HepG2 (cell line): ENCODE results near the gene SLC25A45. TPM values are rescaled to one million over a fixed set of nuclear protein-coding genes. Genes with fewer than 3 reads are reported as not detected.

Experiments
- CENPX ChIP-seq: sonication (generic); formaldehyde crosslinking; IDR thresholded peaks from 2 replicates; pipeline ENCODE4 v1.9.0; 2021; ENCODE audit warnings: mild to moderate bottlenecking, missing genetic modification reagents, moderate library complexity
- DNMT1 ChIP-seq: sonication (generic); formaldehyde crosslinking; IDR thresholded peaks from 2 replicates; pipeline ENCODE4 v1.5.1; 2020; ENCODE audit warnings: mild to moderate bottlenecking, missing genetic modification reagents
- ELF3 ChIP-seq: IDR thresholded peaks from 2 replicates; pipeline ENCODE4 v1.6.1; 2016; ENCODE audit warnings: missing genetic modification reagents, missing compliant biosample characterization
- HCFC1 ChIP-seq: fragments of 150-350 bp; IDR thresholded peaks from 2 replicates; pipeline ENCODE4 v1.6.1; 2014; ENCODE audit warnings: low read depth, low read length
- MBNL3 ChIP-seq: fragments of 250-450 bp; sonication (Bioruptor Pico); conservative IDR thresholded peaks from 2 replicates; pipeline ENCODE4 v1.8.0; 2022; ENCODE audit warnings: mild to moderate bottlenecking, inconsistent platforms
- NR2F1 ChIP-seq, 2 experiments: fragments of 450-650 bp in 1 of 2; formaldehyde crosslinking in 1 of 2; IDR thresholded peaks; 2 replicates each; pipeline versions ENCODE4 v1.5.0 to v1.6.1; 2016 to 2020; ENCODE audit warnings: mild to moderate bottlenecking in 1 of 2, missing compliant biosample characterization in 1 of 2, missing genetic modification reagents in 1 of 2, moderate library complexity in 1 of 2
- PLRG1 ChIP-seq: fragments of 450-650 bp; conservative IDR thresholded peaks from 2 replicates; pipeline ENCODE4 v1.6.1; 2016
- RARA ChIP-seq: IDR thresholded peaks from 2 replicates; pipeline ENCODE4 v1.6.1; 2016; ENCODE audit warnings: missing genetic modification reagents, missing compliant biosample characterization
- SMYD3 ChIP-seq: sonication (generic); formaldehyde crosslinking; IDR thresholded peaks from 2 replicates; pipeline ENCODE4 v1.8.1; 2023; ENCODE audit warnings: mild to moderate bottlenecking, missing genetic modification reagents
- TRIM24 ChIP-seq: sonication (generic); formaldehyde crosslinking; IDR thresholded peaks from 2 replicates; pipeline ENCODE4 v1.8.0; 2022; ENCODE audit warnings: mild to moderate bottlenecking, missing genetic modification reagents
- ZKSCAN8 ChIP-seq: IDR thresholded peaks from 2 replicates; pipeline ENCODE4 v1.6.1; 2016; ENCODE audit warnings: borderline replicate concordance, missing genetic modification reagents, missing compliant biosample characterization
- ZNF143 ChIP-seq: sonication (generic); formaldehyde crosslinking; IDR thresholded peaks from 2 replicates; pipeline ENCODE4 v1.4.0; 2020; ENCODE audit warnings: missing genetic modification reagents
- ZNF234 ChIP-seq: sonication (generic); formaldehyde crosslinking; conservative IDR thresholded peaks from 2 replicates; pipeline ENCODE4 v1.5.1; 2020; ENCODE audit warnings: mild to moderate bottlenecking, missing genetic modification reagents
- ZNF24 ChIP-seq: fragments of 450-650 bp; IDR thresholded peaks from 2 replicates; pipeline ENCODE4 v1.6.1; 2017; ENCODE audit warnings: antibody characterized with exemption, mild to moderate bottlenecking
- ZNF263 ChIP-seq: sonication (generic); formaldehyde crosslinking; IDR thresholded peaks from 2 replicates; pipeline ENCODE4 v1.4.0; 2020; ENCODE audit warnings: missing genetic modification reagents
- ZNF563 ChIP-seq: sonication (generic); formaldehyde crosslinking; IDR thresholded peaks from 2 replicates; pipeline ENCODE4 v1.8.0; 2022; ENCODE audit warnings: mild to moderate bottlenecking, moderate library complexity, missing genetic modification reagents
- ZNF572 ChIP-seq: sonication (generic); formaldehyde crosslinking; IDR thresholded peaks from 2 replicates; pipeline ENCODE4 v1.5.1; 2020; ENCODE audit warnings: mild to moderate bottlenecking, missing genetic modification reagents
- ZNF713 ChIP-seq: sonication (generic); formaldehyde crosslinking; IDR thresholded peaks from 2 replicates; pipeline ENCODE4 v1.4.0; 2020; ENCODE audit warnings: mild to moderate bottlenecking, missing genetic modification reagents
- polyA plus RNA-seq, 8 experiments: library from polyadenylated mRNA; depleted of rRNA in 3 of 8; stranded (reverse) in 7 of 8; unstranded in 1 of 8; fragments of >200 nt; fragmentation: Illumina TruSeq in 4 of 8; extraction: Trizol in 4 of 8; gene quantifications; 2 replicates each; pipeline versions ENCODE4 v1.2.1 to v1.2.3, GENCODE V29; 2011 to 2016; ENCODE audit warnings: low read depth in 4 of 8, missing spikeins in 1 of 8, mixed read lengths in 1 of 8; ENCODE audit not compliant: insufficient read depth in 1 of 8
- total RNA-seq, 5 experiments: library from RNA; depleted of rRNA; stranded (reverse); fragments of >200 nt; fragmentation: Illumina TruSeq; extraction: Trizol; gene quantifications; 2 replicates each; pipeline ENCODE4 v1.2.3, GENCODE V29; 2016; ENCODE audit warnings: low read depth in 1 of 5
- TF ChIP-seq, protein P1 (sequence below): IDR thresholded peaks from 2 replicates; pipeline ENCODE4 v1.6.1; 2016; ENCODE audit warnings: control low read depth
- TF ChIP-seq, protein P2 (sequence below): sonication (generic); formaldehyde crosslinking; IDR thresholded peaks from 2 replicates; pipeline ENCODE4 v1.5.0; 2020; ENCODE audit warnings: mild to moderate bottlenecking, low read depth, missing genetic modification reagents, borderline replicate concordance
- TF ChIP-seq, protein P3 (sequence below): sonication (generic); formaldehyde crosslinking; IDR thresholded peaks from 2 replicates; pipeline ENCODE4 v1.5.0; 2020; ENCODE audit warnings: mild to moderate bottlenecking, missing genetic modification reagents, moderate library complexity
- TF ChIP-seq, protein P4 (sequence below): sonication (generic); formaldehyde crosslinking; IDR thresholded peaks from 2 replicates; pipeline ENCODE4 v1.8.1; 2023; ENCODE audit warnings: mild to moderate bottlenecking, missing genetic modification reagents
- TF ChIP-seq, protein P5 (sequence below): IDR thresholded peaks from 2 replicates; pipeline ENCODE4 v1.6.1; 2012; ENCODE audit warnings: inconsistent platforms
- TF ChIP-seq, protein P6 (sequence below): sonication (generic); formaldehyde crosslinking; IDR thresholded peaks from 2 replicates; pipeline ENCODE4 v1.4.0; 2020; ENCODE audit warnings: missing genetic modification reagents
- TF ChIP-seq, protein P7 (sequence below): sonication (generic); formaldehyde crosslinking; IDR thresholded peaks from 2 replicates; pipeline ENCODE4 v1.9.0; 2021; ENCODE audit warnings: missing genetic modification reagents, mild to moderate bottlenecking, borderline replicate concordance

The SLC25A45 gene
- total and polyA plus RNA-seq, 2 of the 13 experiments (the other 11 are each of a cell fraction or from before 2014, with no cell fraction given): 1.2 to 3.4 TPM

DNA sequence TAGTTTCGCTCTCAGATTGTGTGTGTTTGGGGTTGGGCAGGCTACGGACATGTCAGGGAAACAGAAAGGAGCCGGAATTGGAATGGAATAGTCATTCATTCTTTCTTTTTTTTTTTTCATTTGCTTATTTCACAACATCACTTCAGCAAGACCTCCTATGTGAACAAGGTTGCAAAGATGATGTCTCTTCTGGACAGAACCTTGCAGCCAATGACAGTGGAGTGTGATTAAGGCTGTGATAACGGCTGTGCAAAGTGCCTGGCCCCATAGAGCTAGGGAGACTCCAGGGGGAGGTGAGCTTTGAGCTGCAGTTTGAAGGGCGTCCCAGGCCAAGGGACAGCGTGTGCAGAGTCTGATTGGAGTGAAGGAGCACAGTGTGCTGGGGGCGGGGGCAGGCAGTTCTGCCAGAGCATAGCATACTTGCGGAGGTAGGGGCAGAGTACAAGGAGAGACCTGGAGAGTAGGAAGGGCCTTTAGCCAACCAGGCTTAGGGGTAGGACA is 24.5 kb downstream of the SLC25A45 start (continued):
- TF ChIP-seq TRIM24: 0 out of 2 replicates have a peak, but pooled peaks have one; percentile 27
- TF ChIP-seq, protein P1, sequence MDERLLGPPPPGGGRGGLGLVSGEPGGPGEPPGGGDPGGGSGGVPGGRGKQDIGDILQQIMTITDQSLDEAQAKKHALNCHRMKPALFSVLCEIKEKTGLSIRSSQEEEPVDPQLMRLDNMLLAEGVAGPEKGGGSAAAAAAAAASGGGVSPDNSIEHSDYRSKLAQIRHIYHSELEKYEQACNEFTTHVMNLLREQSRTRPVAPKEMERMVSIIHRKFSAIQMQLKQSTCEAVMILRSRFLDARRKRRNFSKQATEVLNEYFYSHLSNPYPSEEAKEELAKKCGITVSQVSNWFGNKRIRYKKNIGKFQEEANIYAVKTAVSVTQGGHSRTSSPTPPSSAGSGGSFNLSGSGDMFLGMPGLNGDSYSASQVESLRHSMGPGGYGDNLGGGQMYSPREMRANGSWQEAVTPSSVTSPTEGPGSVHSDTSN (CRISPR knock-in tag): no peak
- TF ChIP-seq, protein P2, sequence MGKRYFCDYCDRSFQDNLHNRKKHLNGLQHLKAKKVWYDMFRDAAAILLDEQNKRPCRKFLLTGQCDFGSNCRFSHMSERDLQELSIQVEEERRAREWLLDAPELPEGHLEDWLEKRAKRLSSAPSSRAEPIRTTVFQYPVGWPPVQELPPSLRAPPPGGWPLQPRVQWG (CRISPR knock-in tag): no peak
- TF ChIP-seq ZNF572 (CRISPR knock-in tag): 0 out of 2 replicates have a peak, but pooled peaks have one; percentile 34
- no peak for TF ChIP-seq MBNL3 (CRISPR knock-in tag)
- TF ChIP-seq, protein P3, sequence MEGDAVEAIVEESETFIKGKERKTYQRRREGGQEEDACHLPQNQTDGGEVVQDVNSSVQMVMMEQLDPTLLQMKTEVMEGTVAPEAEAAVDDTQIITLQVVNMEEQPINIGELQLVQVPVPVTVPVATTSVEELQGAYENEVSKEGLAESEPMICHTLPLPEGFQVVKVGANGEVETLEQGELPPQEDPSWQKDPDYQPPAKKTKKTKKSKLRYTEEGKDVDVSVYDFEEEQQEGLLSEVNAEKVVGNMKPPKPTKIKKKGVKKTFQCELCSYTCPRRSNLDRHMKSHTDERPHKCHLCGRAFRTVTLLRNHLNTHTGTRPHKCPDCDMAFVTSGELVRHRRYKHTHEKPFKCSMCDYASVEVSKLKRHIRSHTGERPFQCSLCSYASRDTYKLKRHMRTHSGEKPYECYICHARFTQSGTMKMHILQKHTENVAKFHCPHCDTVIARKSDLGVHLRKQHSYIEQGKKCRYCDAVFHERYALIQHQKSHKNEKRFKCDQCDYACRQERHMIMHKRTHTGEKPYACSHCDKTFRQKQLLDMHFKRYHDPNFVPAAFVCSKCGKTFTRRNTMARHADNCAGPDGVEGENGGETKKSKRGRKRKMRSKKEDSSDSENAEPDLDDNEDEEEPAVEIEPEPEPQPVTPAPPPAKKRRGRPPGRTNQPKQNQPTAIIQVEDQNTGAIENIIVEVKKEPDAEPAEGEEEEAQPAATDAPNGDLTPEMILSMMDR (CRISPR knock-in tag): peak; percentile 13; the same call in 1 of the 2 replicates
- TF ChIP-seq ZNF24: no peak
- TF ChIP-seq RARA (CRISPR knock-in tag): 0 out of 2 replicates have a peak, but pooled peaks have one; percentile 11
- 0 out of 2 replicates have a peak, but pooled peaks have one; percentile 33 for TF ChIP-seq SMYD3
- no peak for TF ChIP-seq DNMT1 (CRISPR knock-in tag)
- TF ChIP-seq NR2F1 (CRISPR knock-in tag; IDR thresholded peaks at IDR 0.05): no peak
- no peak for TF ChIP-seq HCFC1
- no peak for TF ChIP-seq ZNF143 (CRISPR knock-in tag)
- TF ChIP-seq, protein P4, sequence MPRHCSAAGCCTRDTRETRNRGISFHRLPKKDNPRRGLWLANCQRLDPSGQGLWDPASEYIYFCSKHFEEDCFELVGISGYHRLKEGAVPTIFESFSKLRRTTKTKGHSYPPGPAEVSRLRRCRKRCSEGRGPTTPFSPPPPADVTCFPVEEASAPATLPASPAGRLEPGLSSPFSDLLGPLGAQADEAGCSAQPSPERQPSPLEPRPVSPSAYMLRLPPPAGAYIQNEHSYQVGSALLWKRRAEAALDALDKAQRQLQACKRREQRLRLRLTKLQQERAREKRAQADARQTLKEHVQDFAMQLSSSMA: no peak
- TF ChIP-seq ZNF713 (CRISPR knock-in tag): no peak
- TF ChIP-seq CENPX: no peak
- TF ChIP-seq ELF3 (CRISPR knock-in tag): no peak; the same call in 1 of the 2 replicates
- TF ChIP-seq, protein P5, sequence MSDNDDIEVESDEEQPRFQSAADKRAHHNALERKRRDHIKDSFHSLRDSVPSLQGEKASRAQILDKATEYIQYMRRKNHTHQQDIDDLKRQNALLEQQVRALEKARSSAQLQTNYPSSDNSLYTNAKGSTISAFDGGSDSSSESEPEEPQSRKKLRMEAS: peak; percentile 82
- TF ChIP-seq, protein P6, sequence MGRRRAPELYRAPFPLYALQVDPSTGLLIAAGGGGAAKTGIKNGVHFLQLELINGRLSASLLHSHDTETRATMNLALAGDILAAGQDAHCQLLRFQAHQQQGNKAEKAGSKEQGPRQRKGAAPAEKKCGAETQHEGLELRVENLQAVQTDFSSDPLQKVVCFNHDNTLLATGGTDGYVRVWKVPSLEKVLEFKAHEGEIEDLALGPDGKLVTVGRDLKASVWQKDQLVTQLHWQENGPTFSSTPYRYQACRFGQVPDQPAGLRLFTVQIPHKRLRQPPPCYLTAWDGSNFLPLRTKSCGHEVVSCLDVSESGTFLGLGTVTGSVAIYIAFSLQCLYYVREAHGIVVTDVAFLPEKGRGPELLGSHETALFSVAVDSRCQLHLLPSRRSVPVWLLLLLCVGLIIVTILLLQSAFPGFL: no peak
- TF ChIP-seq ZNF563 (CRISPR knock-in tag): no peak
- peak; percentile 37; the same call in 1 of the 2 replicates for TF ChIP-seq ZKSCAN8 (CRISPR knock-in tag)
- TF ChIP-seq PLRG1: no peak
- TF ChIP-seq ZNF234 (CRISPR knock-in tag): no peak
- TF ChIP-seq, protein P7, sequence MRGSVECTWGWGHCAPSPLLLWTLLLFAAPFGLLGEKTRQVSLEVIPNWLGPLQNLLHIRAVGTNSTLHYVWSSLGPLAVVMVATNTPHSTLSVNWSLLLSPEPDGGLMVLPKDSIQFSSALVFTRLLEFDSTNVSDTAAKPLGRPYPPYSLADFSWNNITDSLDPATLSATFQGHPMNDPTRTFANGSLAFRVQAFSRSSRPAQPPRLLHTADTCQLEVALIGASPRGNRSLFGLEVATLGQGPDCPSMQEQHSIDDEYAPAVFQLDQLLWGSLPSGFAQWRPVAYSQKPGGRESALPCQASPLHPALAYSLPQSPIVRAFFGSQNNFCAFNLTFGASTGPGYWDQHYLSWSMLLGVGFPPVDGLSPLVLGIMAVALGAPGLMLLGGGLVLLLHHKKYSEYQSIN (CRISPR knock-in tag): no peak
- 0 out of 2 replicates have a peak, but pooled peaks have one; percentile 31 for TF ChIP-seq ZNF263 (CRISPR knock-in tag)
